SK-N-MC (cell line): ENCODE measurements around the gene ANKS1B.

ENCODE experiments used
- EZH2 ChIP-seq: fragments of 200-600 bp; sonication (generic); IDR thresholded peaks from one replicate; pipeline ENCODE4 v1.6.1; 2017; ENCODE audit warnings: antibody characterized with exemption
- FOXP2 ChIP-seq: optimal IDR thresholded peaks from 2 replicates; pipeline ENCODE3; 2011; ENCODE audit warnings: mild to moderate bottlenecking, moderate library complexity; ENCODE audit not compliant: insufficient read depth; ENCODE audit errors: extremely low read length, control extremely low read depth
- POLR2AphosphoS5 ChIP-seq: IDR thresholded peaks from 2 replicates; pipeline ENCODE4 v1.6.1; 2012; ENCODE audit warnings: mild to moderate bottlenecking, low read depth, low read length, borderline replicate concordance

- no peak for TF ChIP-seq POLR2AphosphoS5
- no peak for TF ChIP-seq EZH2
- no peak for TF ChIP-seq FOXP2
These were observed 386.0 kb downstream of the ANKS1B start for GRCh38 chr12:99598785-99599184.
